Caco-2 (cell line): Measurements from ENCODE around the gene HSPA12A. TPM values are rescaled to one million over a fixed set of nuclear protein-coding genes. Genes with fewer than 3 reads are reported as not detected.

Experiments
- BruUV-seq: library from RNA; stranded (reverse); fragments of 400-500 nt; replicated peaks from 2 replicates; lab custom pipeline; 2021; lab: Mats Ljungman, UMichigan
- CTCF ChIA-PET: fragments of 300-600 bp; sonication (Branson Sonifier 250); formaldehyde crosslinking; loops from one replicate; lab custom pipeline; 2022; ENCODE audit warnings: antibody characterized with exemption; lab: Charles Lee
- POLR2A ChIA-PET: fragments of 300-600 bp; sonication (Branson Sonifier 250); formaldehyde crosslinking; loops from one replicate; lab custom pipeline; 2022; ENCODE audit warnings: antibody characterized with exemption; lab: Charles Lee
- DNase-seq, 2 experiments: peaks; one replicate each; pipeline versions ENCODE4 v3.0.0 to v3.0.0-alpha.2; 2020 to 2022
- H3K27me3 ChIP-seq: replicated peaks from 2 replicates; pipeline ENCODE4 v1.6.0; 2011; ENCODE audit warnings: low read length; ENCODE audit not compliant: control insufficient read depth, insufficient read depth
- H3K36me3 ChIP-seq: 2 replicates; pipeline ENCODE4 v1.5.1; 2011; ENCODE audit warnings: low read length; ENCODE audit not compliant: control insufficient read depth, insufficient read depth
- H3K4me1 ChIP-seq: fragments of 250-450 bp; sonication (Bioruptor Pico); 2 replicates; pipeline ENCODE4 v1.5.1; 2020; ENCODE audit warnings: mild to moderate bottlenecking
- H3K4me3 ChIP-seq: 2 replicates; pipeline ENCODE4 v1.5.1; 2011; ENCODE audit warnings: low read depth, mild to moderate bottlenecking, control low read depth, low read length
- H3K9me3 ChIP-seq: fragments of 250-450 bp; sonication (Bioruptor Pico); 2 replicates; pipeline ENCODE4 v1.5.1; 2020; ENCODE audit warnings: mild to moderate bottlenecking, moderate library complexity
- H3K27ac Mint-ChIP-seq: one replicate; pipeline ENCODE4 v1.8.0; 2022; ENCODE audit warnings: mixed read lengths; ENCODE audit not compliant: unreplicated experiment
- H3K27me3 Mint-ChIP-seq: one replicate; pipeline ENCODE4 v1.8.0; 2022; ENCODE audit warnings: mixed read lengths; ENCODE audit not compliant: insufficient read depth, unreplicated experiment
- H3K36me3 Mint-ChIP-seq: one replicate; pipeline ENCODE4 v1.8.0; 2022; ENCODE audit warnings: mild to moderate bottlenecking, mixed read lengths; ENCODE audit not compliant: insufficient read depth, unreplicated experiment
- H3K4me1 Mint-ChIP-seq: one replicate; pipeline ENCODE4 v1.8.0; 2022; ENCODE audit warnings: low read depth, mixed read lengths; ENCODE audit not compliant: unreplicated experiment
- H3K4me3 Mint-ChIP-seq: one replicate; pipeline ENCODE4 v1.8.0; 2022; ENCODE audit warnings: mild to moderate bottlenecking, moderate library complexity, mixed read lengths; ENCODE audit not compliant: unreplicated experiment
- H3K9me3 Mint-ChIP-seq: one replicate; pipeline ENCODE4 v1.8.0; 2022; ENCODE audit warnings: mixed read lengths; ENCODE audit not compliant: unreplicated experiment
- intact Hi-C: fragments of 100-400 bp; cut with micrococcal nuclease; formaldehyde crosslinking; loops from one replicate; pipeline ENCODE4 v1.10.0; 2022; ENCODE audit not compliant: unreplicated experiment
- total RNA-seq: library from RNA; stranded (reverse); gene quantifications from 2 replicates; pipeline ENCODE4 v1.2.3, GENCODE V29; 2022
- TF ChIP-seq, protein P1 (sequence below), 2 experiments: fragments of 200-600 bp in 1 of 2; IDR thresholded peaks; 1 replicate in 1 of 2; 2 replicates in 1 of 2; pipeline versions ENCODE4 v1.5.1 to v1.8.0; 2011 to 2022; ENCODE audit warnings: antibody characterized with exemption in 1 of 2, control low read depth in 1 of 2, inconsistent platforms in 1 of 2, low read depth in 1 of 2, low read length in 1 of 2, mild to moderate bottlenecking in 1 of 2, moderate library complexity in 1 of 2; ENCODE audit not compliant: insufficient read depth in 1 of 2, severe bottlenecking in 1 of 2, unreplicated experiment in 1 of 2

The HSPA12A gene
- total RNA-seq, 1 experiment from 2014 or later, result 27.0 TPM

DNA sequence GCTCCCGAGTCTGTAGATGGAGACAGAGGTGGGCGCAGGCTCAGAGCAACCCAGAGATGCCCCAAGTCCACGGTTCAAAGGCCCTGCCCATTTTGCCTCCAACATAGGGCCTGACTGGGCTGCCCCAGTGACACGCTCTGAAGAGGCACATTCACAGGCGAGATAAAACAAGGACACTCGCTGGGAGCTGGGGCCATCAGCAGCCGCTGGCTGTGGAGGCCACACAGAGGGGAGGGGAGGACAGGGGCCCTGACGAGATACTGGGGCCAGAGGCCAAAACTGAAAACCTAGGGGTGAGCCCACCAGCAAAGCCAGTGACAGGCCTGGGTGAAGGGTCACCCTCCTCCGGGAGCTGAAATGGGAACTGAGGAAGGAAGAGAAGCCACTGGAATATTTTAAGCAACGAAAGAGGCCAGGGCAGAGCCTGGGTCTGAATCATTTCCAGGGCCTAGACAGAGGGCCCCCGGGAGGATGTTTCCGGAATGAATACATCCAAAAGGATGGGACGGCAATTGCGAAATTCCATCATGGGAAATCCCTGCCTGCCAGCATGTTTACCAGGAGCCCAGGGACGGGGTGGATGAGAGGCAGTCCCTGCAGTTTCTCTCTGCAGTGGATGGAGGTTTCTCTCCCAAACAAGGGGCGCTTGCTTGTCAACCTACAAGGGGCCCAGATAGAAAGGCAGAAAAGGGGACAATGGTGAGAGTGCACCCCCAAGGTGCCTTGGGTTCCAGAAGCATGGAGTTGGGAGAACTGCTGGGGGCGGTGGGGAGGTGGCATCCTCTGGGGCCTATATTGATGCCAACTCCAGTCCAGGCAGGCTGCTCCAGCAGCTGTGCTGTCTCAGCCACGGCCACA lies 29.0 kb upstream of the HSPA12A start:
- DNase-seq, result no peak
- no peaks in the 10 kb centered on the region for H3K27me3 ChIP-seq
- Mint-ChIP-seq H3K27me3 (no peaks in the 10 kb centered on the region), H3K4me1 (no peaks in the 10 kb centered on the region), H3K9me3 (no peaks in the 10 kb centered on the region), H3K4me3 (no peak overlapping the region), H3K36me3 (no peaks in the 10 kb centered on the region), H3K27ac (no peak overlapping the region)
- ChIA-PET POLR2A (no interaction called here), CTCF (no interaction called here)
- H3K36me3 ChIP-seq, result no peaks in the 10 kb centered on the region
- intact Hi-C loops, result no loop called here
- H3K4me1 ChIP-seq, result no peaks in the 10 kb centered on the region
- BruUV-seq, result no TSS peak
- H3K9me3 ChIP-seq, result no peaks in the 10 kb centered on the region
- TF ChIP-seq, protein P1, sequence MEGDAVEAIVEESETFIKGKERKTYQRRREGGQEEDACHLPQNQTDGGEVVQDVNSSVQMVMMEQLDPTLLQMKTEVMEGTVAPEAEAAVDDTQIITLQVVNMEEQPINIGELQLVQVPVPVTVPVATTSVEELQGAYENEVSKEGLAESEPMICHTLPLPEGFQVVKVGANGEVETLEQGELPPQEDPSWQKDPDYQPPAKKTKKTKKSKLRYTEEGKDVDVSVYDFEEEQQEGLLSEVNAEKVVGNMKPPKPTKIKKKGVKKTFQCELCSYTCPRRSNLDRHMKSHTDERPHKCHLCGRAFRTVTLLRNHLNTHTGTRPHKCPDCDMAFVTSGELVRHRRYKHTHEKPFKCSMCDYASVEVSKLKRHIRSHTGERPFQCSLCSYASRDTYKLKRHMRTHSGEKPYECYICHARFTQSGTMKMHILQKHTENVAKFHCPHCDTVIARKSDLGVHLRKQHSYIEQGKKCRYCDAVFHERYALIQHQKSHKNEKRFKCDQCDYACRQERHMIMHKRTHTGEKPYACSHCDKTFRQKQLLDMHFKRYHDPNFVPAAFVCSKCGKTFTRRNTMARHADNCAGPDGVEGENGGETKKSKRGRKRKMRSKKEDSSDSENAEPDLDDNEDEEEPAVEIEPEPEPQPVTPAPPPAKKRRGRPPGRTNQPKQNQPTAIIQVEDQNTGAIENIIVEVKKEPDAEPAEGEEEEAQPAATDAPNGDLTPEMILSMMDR (IDR thresholded peaks at IDR 0.05; ENCODE audit: insufficient read depth in 1 of 2, low read depth in 1 of 2, low read length in 1 of 2, severe bottlenecking in 1 of 2, unreplicated experiment in 1 of 2), result no peak
- H3K4me3 ChIP-seq, result no peak overlapping the region

DNA sequence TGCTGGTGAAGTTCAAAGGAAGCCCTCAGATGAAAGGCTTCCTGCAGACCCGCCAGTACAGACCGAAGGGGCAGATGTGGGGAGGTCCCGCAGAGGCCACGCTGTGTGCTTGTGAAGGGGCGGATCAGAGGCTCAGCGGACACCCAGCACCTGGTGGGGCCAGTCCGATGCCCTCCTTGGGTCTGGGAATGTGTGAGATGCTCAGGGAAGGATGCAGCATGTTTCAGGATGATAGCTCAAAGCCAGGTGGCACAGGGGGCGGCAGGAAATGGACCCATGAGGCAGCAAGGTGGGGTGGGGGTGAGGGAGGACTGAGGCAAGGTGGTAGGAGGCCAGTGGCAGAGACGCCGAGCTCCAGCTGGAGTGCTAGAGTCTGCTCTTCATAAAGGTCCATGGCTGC lies 27.9 kb upstream of the HSPA12A start:
- intact Hi-C loops, result no loop called here
- CTCF ChIA-PET, result interaction anchor here (1.0 kb wide), 1 partner anchor 18 kb away, joined by 3 read pairs; no protein-coding TSS in a partner anchor
- no peak for DNase-seq
- Mint-ChIP-seq H3K27ac (no peak overlapping the region), H3K9me3 (peaks cover under 1% of the 10 kb centered on the region), H3K36me3 (no peaks in the 10 kb centered on the region), H3K27me3 (no peaks in the 10 kb centered on the region), H3K4me3 (no peak overlapping the region), H3K4me1 (no peaks in the 10 kb centered on the region)
- no TSS peak for BruUV-seq
- H3K27me3 ChIP-seq, result no peaks in the 10 kb centered on the region
- H3K9me3 ChIP-seq, result no peaks in the 10 kb centered on the region; the same call in 1 of the 2 replicates
- H3K4me3 ChIP-seq, result no peak overlapping the region
- H3K36me3 ChIP-seq, result no peaks in the 10 kb centered on the region
- TF ChIP-seq, protein P1 (IDR thresholded peaks at IDR 0.05; ENCODE audit: insufficient read depth in 1 of 2, low read depth in 1 of 2, low read length in 1 of 2, severe bottlenecking in 1 of 2, unreplicated experiment in 1 of 2), result no peak
- POLR2A ChIA-PET, result no interaction called here
- no peaks in the 10 kb centered on the region for H3K4me1 ChIP-seq

- no peak overlapping the region for H3K27ac Mint-ChIP-seq
- H3K9me3 Mint-ChIP-seq, result peaks cover 5% of the 10 kb centered on the region
- no peaks in the 10 kb centered on the region for H3K4me1 Mint-ChIP-seq
- DNase-seq, result no peak
- H3K4me3 Mint-ChIP-seq, result no peak overlapping the region
- TF ChIP-seq, protein P1 (IDR thresholded peaks at IDR 0.05; ENCODE audit: insufficient read depth in 1 of 2, low read depth in 1 of 2, low read length in 1 of 2, severe bottlenecking in 1 of 2, unreplicated experiment in 1 of 2), result no peak
- no TSS peak for BruUV-seq
- no peaks in the 10 kb centered on the region for H3K27me3 Mint-ChIP-seq
- POLR2A ChIA-PET, result no interaction called here
- Histone ChIP-seq H3K36me3 (no peaks in the 10 kb centered on the region), H3K4me1 (no peaks in the 10 kb centered on the region), H3K27me3 (no peaks in the 10 kb centered on the region), H3K9me3 (peaks cover 3% of the 10 kb centered on the region; the same call in 1 of the 2 replicates), H3K4me3 (no peak overlapping the region)
- no peaks in the 10 kb centered on the region for H3K36me3 Mint-ChIP-seq
- intact Hi-C loops, result no loop called here
- CTCF ChIA-PET, result interaction anchor here (1.0 kb wide), 1 partner anchor 19 kb away, joined by 3 read pairs; no protein-coding TSS in a partner anchor
Measured at GRCh38 chr10:116769791-116770190, 27.4 kb upstream of the HSPA12A start.
